Activated naive CD4-positive, alpha-beta T cell treated with anti-CD3 and anti-CD28 coated beads, Interleukin-2, amount 50 U/mL, for 16 hours (primary cell): ENCODE data around the gene SMIM1.

ENCODE experiments used
- DNase-seq: peaks from one replicate; pipeline ENCODE4 v3.0.0-alpha.2; 2020

Gene SMIM1

GRCh38 chr1:3759796-3760195 is 12.8 kb upstream of the SMIM1 start:
- DNase-seq = no peak

- DNase-seq = no peak
These were observed 11.1 kb upstream of the SMIM1 start for GRCh38 chr1:3761296-3762010.

- no peak for DNase-seq
These were observed 10.2 kb upstream of the SMIM1 start for GRCh38 chr1:3762151-3762872.

- no peak for DNase-seq
These were observed 9.7 kb upstream of the SMIM1 start for GRCh38 chr1:3762873-3763228.

- DNase-seq = no peak
These were observed 9.0 kb upstream of the SMIM1 start for GRCh38 chr1:3763351-3764125.

- DNase-seq = no peak
These were observed 5.1 kb upstream of the SMIM1 start for GRCh38 chr1:3767328-3767925.

GRCh38 chr1:3768811-3769390 is 3.6 kb upstream of the SMIM1 start:
- DNase-seq = no peak

- no peak for DNase-seq
These were observed 2.3 kb upstream of the SMIM1 start for GRCh38 chr1:3770047-3770765.

GRCh38 chr1:3771108-3772026 is 1.2 kb upstream of the SMIM1 start:
- DNase-seq = no peak

GRCh38 chr1:3772027-3772714 is 378 bp upstream of the SMIM1 start:
- DNase-seq = peak; percentile 83

GRCh38 chr1:3773572-3774275 is 1.2 kb downstream of the SMIM1 start:
- no peak for DNase-seq

- no peak for DNase-seq
These were observed 1.9 kb downstream of the SMIM1 start for GRCh38 chr1:3774276-3774945.

GRCh38 chr1:3774946-3775489 is 2.5 kb downstream of the SMIM1 start:
- no peak for DNase-seq

GRCh38 chr1:3775490-3776230 is 3.1 kb downstream of the SMIM1 start:
- peak; percentile 52 for DNase-seq

- DNase-seq = no peak
These were observed 3.8 kb downstream of the SMIM1 start for GRCh38 chr1:3776231-3776961.

- no peak for DNase-seq
These were observed 4.6 kb downstream of the SMIM1 start for GRCh38 chr1:3777078-3777547.
